SK-N-MC (cell line): ENCODE data around the gene CFAP20.

Experiments used
- EZH2 ChIP-seq: fragments of 200-600 bp; sonication (generic); IDR thresholded peaks from one replicate; pipeline ENCODE4 v1.6.1; 2017; ENCODE audit warnings: antibody characterized with exemption
- POLR2AphosphoS5 ChIP-seq: IDR thresholded peaks from 2 replicates; pipeline ENCODE4 v1.6.1; 2012; ENCODE audit warnings: mild to moderate bottlenecking, low read depth, low read length, borderline replicate concordance

GRCh38 chr16:58176608-58177352 lies 47.6 kb upstream of the CFAP20 start:
- TF ChIP-seq EZH2 (no peak), POLR2AphosphoS5 (no peak)
